Measurements from ENCODE around the gene ELK3.

ELK3 gene

GRCh38 chr12:96185914-96186313 is 8.3 kb upstream of the ELK3 start:
- Histone ChIP-seq H3K27ac (ENCODE audit: low read depth, low read length) (no peak overlapping the region), H3K4me3 (ENCODE audit: low read depth in 1 of 5, low read length in 5 of 5) (no peak overlapping the region), H3K27me3 (ENCODE audit: control insufficient read depth in 5 of 5, insufficient read depth in 4 of 5, low read length in 5 of 5) (no peaks in the 10 kb centered on the region), H3K9me3 (ENCODE audit: control insufficient read depth in 5 of 5, low read length in 5 of 5) (no peaks in the 10 kb centered on the region), H3K9ac (ENCODE audit: low read length in 5 of 5) (no peak overlapping the region), H3K36me3 (ENCODE audit: control insufficient read depth in 5 of 5, insufficient read depth in 5 of 5, low read length in 5 of 5) (no peaks in the 10 kb centered on the region), H3K4me1 (ENCODE audit: control insufficient read depth in 5 of 5, insufficient read depth in 5 of 5, low read length in 5 of 5) (peaks cover 0 to 11% (median 0%) of the 10 kb centered on the region in 5 donors)

DNA sequence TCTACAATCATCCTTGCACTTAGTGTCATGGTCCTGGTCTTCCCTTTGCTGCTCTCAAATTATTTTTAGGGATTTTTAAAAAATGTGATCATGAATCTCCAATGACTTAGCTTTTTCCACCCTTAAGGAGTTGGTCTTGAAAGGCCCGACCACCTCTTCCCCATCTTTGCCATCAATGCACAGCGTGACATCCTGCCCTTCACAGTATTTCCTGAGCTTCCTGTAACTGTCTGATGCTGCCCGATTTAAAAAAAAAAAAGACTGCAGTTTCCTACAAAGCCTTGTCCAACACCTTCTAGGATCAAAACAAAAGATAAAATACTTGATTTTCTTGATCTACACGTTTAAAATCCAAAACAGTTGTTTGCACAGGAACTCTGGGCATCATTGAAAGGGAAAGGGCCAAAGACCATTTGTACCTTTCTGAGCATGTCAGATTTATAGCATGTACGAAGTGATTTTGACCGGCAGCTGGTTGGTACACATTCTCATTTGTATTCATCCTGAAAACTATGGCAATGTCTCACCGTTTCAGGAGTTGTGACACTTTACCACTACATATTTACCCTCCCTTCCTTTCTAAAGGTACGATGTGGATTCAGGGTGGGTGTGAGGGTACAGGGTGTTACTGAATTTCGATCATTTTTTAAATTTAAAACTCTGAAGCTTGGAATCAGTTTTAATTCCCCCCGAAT is 7.4 kb upstream of the ELK3 start:
- peaks cover 0 to 11% (median 0%) of the 10 kb centered on the region in 5 donors for H3K4me1 ChIP-seq (ENCODE audit: control insufficient read depth in 5 of 5, insufficient read depth in 5 of 5, low read length in 5 of 5)
- H3K9me3 ChIP-seq (ENCODE audit: control insufficient read depth in 5 of 5, low read length in 5 of 5), result no peaks in the 10 kb centered on the region
- no peaks in the 10 kb centered on the region for H3K36me3 ChIP-seq (ENCODE audit: control insufficient read depth in 5 of 5, insufficient read depth in 5 of 5, low read length in 5 of 5)
- H3K27ac ChIP-seq (ENCODE audit: low read depth, low read length), result no peak overlapping the region
- H3K27me3 ChIP-seq (ENCODE audit: control insufficient read depth in 5 of 5, insufficient read depth in 4 of 5, low read length in 5 of 5), result no peaks in the 10 kb centered on the region
- no peak overlapping the region for H3K4me3 ChIP-seq (ENCODE audit: low read depth in 1 of 5, low read length in 5 of 5)
- H3K9ac ChIP-seq (ENCODE audit: low read length in 5 of 5), result no peak overlapping the region

DNA sequence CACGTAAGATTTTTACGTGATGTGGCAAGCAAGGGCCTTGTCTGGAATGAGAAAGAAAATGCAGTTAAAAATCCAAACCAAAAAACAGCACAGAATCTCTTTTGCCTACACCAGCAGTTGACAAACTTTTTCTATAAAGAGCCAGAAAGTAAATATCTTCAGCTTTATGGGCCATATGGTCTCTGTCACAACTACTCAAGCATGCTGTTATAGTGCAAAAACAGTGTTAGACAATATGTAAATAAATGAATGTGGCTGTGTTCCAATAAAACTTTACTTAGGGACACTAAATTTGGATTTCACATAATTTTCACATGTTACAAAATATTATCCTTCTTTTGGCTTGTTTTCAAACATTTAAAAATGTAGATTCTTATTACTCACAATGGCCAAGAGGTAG is 6.2 kb upstream of the ELK3 start:
- no peaks in the 10 kb centered on the region for H3K27me3 ChIP-seq (ENCODE audit: control insufficient read depth in 5 of 5, insufficient read depth in 4 of 5, low read length in 5 of 5)
- H3K4me3 ChIP-seq (ENCODE audit: low read depth in 1 of 5, low read length in 5 of 5), result no peak overlapping the region
- H3K36me3 ChIP-seq (ENCODE audit: control insufficient read depth in 5 of 5, insufficient read depth in 5 of 5, low read length in 5 of 5), result no peaks in the 10 kb centered on the region
- no peaks in the 10 kb centered on the region for H3K9me3 ChIP-seq (ENCODE audit: control insufficient read depth in 5 of 5, low read length in 5 of 5)
- H3K9ac ChIP-seq (ENCODE audit: low read length in 5 of 5), result no peak overlapping the region
- peaks cover 0 to 13% (median 0%) of the 10 kb centered on the region in 5 donors for H3K4me1 ChIP-seq (ENCODE audit: control insufficient read depth in 5 of 5, insufficient read depth in 5 of 5, low read length in 5 of 5)
- no peak overlapping the region for H3K27ac ChIP-seq (ENCODE audit: low read depth, low read length)

GRCh38 chr12:96189781-96190180 is 4.4 kb upstream of the ELK3 start:
- Histone ChIP-seq H3K4me1 (ENCODE audit: control insufficient read depth in 5 of 5, insufficient read depth in 5 of 5, low read length in 5 of 5) (peaks cover 0 to 21% (median 5%) of the 10 kb centered on the region in 5 donors), H3K4me3 (ENCODE audit: low read depth in 1 of 5, low read length in 5 of 5) (no peak overlapping the region), H3K9ac (ENCODE audit: low read length in 5 of 5) (no peak overlapping the region), H3K9me3 (ENCODE audit: control insufficient read depth in 5 of 5, low read length in 5 of 5) (no peaks in the 10 kb centered on the region), H3K27me3 (ENCODE audit: control insufficient read depth in 5 of 5, insufficient read depth in 4 of 5, low read length in 5 of 5) (no peaks in the 10 kb centered on the region), H3K36me3 (ENCODE audit: control insufficient read depth in 5 of 5, insufficient read depth in 5 of 5, low read length in 5 of 5) (no peaks in the 10 kb centered on the region), H3K27ac (ENCODE audit: low read depth, low read length) (no peak overlapping the region)

DNA sequence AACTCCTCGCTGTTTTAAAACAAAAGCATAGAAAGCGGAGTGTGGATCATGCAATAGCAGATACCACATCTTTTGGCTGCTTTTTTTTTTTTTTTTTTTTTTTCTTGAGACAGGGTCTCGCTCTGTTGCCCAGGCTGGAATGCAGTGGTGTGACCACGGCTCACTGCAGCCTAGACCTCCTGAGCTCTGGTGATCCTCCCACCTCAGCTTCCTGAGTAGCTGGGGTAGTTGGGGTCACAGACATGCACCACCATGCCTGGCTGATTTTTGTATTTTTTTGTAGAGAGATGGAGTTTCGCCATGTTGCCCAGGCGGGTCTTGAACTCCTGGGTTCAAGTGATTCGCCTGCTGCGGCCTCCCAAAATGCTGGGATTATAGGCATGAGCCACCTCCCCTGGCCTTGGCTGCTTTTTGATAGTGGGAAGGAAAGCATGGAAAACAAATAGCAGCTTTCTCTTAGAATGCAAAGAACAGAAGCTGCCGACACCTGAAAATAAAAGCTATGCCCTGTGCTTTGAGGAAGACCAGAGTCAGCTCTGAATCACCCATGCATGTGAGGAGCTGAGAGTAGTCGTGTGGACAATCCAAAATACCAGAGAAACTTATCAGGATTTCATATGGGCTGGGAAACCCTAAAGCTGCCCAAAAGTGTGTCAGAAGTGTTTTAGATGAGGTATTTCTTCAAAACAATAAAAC is 3.6 kb upstream of the ELK3 start:
- Histone ChIP-seq H3K36me3 (ENCODE audit: control insufficient read depth in 5 of 5, insufficient read depth in 5 of 5, low read length in 5 of 5) (no peaks in the 10 kb centered on the region), H3K27ac (ENCODE audit: low read depth, low read length) (no peak overlapping the region), H3K4me1 (ENCODE audit: control insufficient read depth in 5 of 5, insufficient read depth in 5 of 5, low read length in 5 of 5) (peaks cover 0 to 21% (median 10%) of the 10 kb centered on the region in 5 donors), H3K4me3 (ENCODE audit: low read depth in 1 of 5, low read length in 5 of 5) (no peak overlapping the region), H3K9ac (ENCODE audit: low read length in 5 of 5) (no peak overlapping the region), H3K27me3 (ENCODE audit: control insufficient read depth in 5 of 5, insufficient read depth in 4 of 5, low read length in 5 of 5) (no peaks in the 10 kb centered on the region), H3K9me3 (ENCODE audit: control insufficient read depth in 5 of 5, low read length in 5 of 5) (no peaks in the 10 kb centered on the region)

DNA sequence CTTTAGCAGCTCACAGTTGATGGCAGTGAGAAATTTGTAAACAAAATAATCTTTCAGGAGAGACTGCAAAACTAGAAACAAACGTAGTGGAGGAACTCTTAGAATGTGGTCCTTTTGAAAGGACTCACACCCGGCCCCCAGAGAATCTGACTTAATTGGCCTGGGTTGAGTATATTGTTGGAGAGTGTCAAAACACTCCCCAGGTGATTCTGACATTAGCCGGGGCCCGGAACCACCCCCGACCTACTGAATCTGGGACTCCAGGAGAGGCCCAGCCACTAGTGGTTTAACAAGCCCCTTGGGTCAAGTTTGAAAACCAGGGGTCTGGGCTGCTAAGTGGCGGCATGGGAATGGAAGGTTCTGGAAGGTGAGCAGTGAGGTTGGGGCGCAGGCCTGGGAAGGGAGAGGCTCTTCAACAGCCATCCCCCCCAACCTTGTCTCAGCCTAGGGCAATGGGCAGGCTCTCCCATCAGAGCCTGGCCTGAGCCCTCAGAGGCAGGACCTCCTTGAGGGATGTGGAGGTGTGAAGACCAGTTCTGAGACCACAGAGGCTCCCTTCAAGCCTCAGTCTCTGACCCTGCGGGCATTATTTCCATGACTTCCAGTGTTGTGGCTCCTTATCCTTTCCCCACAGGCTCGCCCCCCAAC is 1.1 kb upstream of the ELK3 start:
- no peaks in the 10 kb centered on the region for H3K36me3 ChIP-seq (ENCODE audit: control insufficient read depth in 5 of 5, insufficient read depth in 5 of 5, low read length in 5 of 5)
- H3K9ac ChIP-seq (ENCODE audit: low read length in 5 of 5), result no peak overlapping the region
- peaks cover 2 to 37% (median 19%) of the 10 kb centered on the region in 5 donors for H3K4me1 ChIP-seq (ENCODE audit: control insufficient read depth in 5 of 5, insufficient read depth in 5 of 5, low read length in 5 of 5)
- no peaks in the 10 kb centered on the region for H3K9me3 ChIP-seq (ENCODE audit: control insufficient read depth in 5 of 5, low read length in 5 of 5)
- peak overlapping the region in 1 of 5 donors; percentile 98 for H3K4me3 ChIP-seq (ENCODE audit: low read depth in 1 of 5, low read length in 5 of 5)
- H3K27me3 ChIP-seq (ENCODE audit: control insufficient read depth in 5 of 5, insufficient read depth in 4 of 5, low read length in 5 of 5), result no peaks in the 10 kb centered on the region
- peak overlapping the region; percentile 69 for H3K27ac ChIP-seq (ENCODE audit: low read depth, low read length)

GRCh38 chr12:96194576-96194889 is 358 bp downstream of the ELK3 start:
- Histone ChIP-seq H3K9me3 (ENCODE audit: control insufficient read depth in 5 of 5, low read length in 5 of 5) (no peaks in the 10 kb centered on the region), H3K4me1 (ENCODE audit: control insufficient read depth in 5 of 5, insufficient read depth in 5 of 5, low read length in 5 of 5) (peaks cover 5 to 46% (median 25%) of the 10 kb centered on the region in 5 donors), H3K27ac (ENCODE audit: low read depth, low read length) (peak overlapping the region; percentile 84), H3K4me3 (ENCODE audit: low read depth in 1 of 5, low read length in 5 of 5) (peak overlapping the region; percentile 85 to 98 (median 91)), H3K27me3 (ENCODE audit: control insufficient read depth in 5 of 5, insufficient read depth in 4 of 5, low read length in 5 of 5) (no peaks in the 10 kb centered on the region), H3K9ac (ENCODE audit: low read length in 5 of 5) (peak overlapping the region in 4 of 5 donors; percentile 63 to 89 (median 81)), H3K36me3 (ENCODE audit: control insufficient read depth in 5 of 5, insufficient read depth in 5 of 5, low read length in 5 of 5) (no peaks in the 10 kb centered on the region)

- Histone ChIP-seq H3K4me3 (ENCODE audit: low read depth in 1 of 5, low read length in 5 of 5) (peak overlapping the region; percentile 84 to 98 (median 85)), H3K9me3 (ENCODE audit: control insufficient read depth in 5 of 5, low read length in 5 of 5) (no peaks in the 10 kb centered on the region), H3K27ac (ENCODE audit: low read depth, low read length) (peak overlapping the region; percentile 91), H3K9ac (ENCODE audit: low read length in 5 of 5) (peak overlapping the region in 4 of 5 donors; percentile 63 to 94 (median 82)), H3K36me3 (ENCODE audit: control insufficient read depth in 5 of 5, insufficient read depth in 5 of 5, low read length in 5 of 5) (no peaks in the 10 kb centered on the region), H3K4me1 (ENCODE audit: control insufficient read depth in 5 of 5, insufficient read depth in 5 of 5, low read length in 5 of 5) (peaks cover 5 to 46% (median 25%) of the 10 kb centered on the region in 5 donors), H3K27me3 (ENCODE audit: control insufficient read depth in 5 of 5, insufficient read depth in 4 of 5, low read length in 5 of 5) (no peaks in the 10 kb centered on the region)
Measured at GRCh38 chr12:96194971-96195844, 1.0 kb downstream of the ELK3 start.

DNA sequence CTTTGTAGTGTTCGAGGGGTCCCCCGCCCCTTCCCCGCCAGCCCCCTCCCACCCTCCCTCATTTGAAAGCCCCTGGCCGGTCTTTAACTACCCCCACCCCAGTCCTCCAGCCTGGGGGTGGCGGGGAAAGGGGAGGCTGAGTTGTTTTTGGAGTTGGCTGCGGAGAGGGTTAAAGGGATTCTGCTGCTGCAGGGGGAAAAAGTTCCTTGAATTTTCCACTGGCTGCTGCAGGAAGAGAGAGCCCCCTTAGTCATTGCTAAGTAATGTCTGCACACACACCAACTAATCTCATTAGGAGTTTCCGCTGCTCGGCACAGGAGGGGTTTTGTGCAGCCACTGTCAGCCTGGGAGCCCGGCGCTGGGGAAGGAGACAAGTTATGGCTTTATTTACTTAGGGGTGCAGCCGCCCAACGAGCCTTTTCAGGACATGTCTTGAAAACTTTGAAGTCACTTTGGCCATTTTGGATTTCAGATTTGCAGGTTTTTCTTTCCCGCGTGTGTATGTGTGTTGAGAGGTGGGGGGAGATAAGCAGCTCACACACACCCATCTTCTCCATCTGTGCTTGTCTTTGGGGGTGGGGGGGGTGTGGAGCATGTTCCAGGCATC is 1.8 kb downstream of the ELK3 start:
- H3K9me3 ChIP-seq (ENCODE audit: control insufficient read depth in 5 of 5, low read length in 5 of 5), result no peaks in the 10 kb centered on the region
- peak overlapping the region in 2 of 5 donors; percentile 41 to 52 for H3K9ac ChIP-seq (ENCODE audit: low read length in 5 of 5)
- peaks cover 5 to 51% (median 25%) of the 10 kb centered on the region in 5 donors for H3K4me1 ChIP-seq (ENCODE audit: control insufficient read depth in 5 of 5, insufficient read depth in 5 of 5, low read length in 5 of 5)
- no peaks in the 10 kb centered on the region for H3K36me3 ChIP-seq (ENCODE audit: control insufficient read depth in 5 of 5, insufficient read depth in 5 of 5, low read length in 5 of 5)
- H3K4me3 ChIP-seq (ENCODE audit: low read depth in 1 of 5, low read length in 5 of 5), result peak overlapping the region; percentile 56 to 98 (median 85)
- no peaks in the 10 kb centered on the region for H3K27me3 ChIP-seq (ENCODE audit: control insufficient read depth in 5 of 5, insufficient read depth in 4 of 5, low read length in 5 of 5)
- peak overlapping the region; percentile 91 for H3K27ac ChIP-seq (ENCODE audit: low read depth, low read length)

Data from subcutaneous abdominal adipose tissue (tissue), 5 donors.